ENCODE data around the gene KLF8.

Gene KLF8

DNA sequence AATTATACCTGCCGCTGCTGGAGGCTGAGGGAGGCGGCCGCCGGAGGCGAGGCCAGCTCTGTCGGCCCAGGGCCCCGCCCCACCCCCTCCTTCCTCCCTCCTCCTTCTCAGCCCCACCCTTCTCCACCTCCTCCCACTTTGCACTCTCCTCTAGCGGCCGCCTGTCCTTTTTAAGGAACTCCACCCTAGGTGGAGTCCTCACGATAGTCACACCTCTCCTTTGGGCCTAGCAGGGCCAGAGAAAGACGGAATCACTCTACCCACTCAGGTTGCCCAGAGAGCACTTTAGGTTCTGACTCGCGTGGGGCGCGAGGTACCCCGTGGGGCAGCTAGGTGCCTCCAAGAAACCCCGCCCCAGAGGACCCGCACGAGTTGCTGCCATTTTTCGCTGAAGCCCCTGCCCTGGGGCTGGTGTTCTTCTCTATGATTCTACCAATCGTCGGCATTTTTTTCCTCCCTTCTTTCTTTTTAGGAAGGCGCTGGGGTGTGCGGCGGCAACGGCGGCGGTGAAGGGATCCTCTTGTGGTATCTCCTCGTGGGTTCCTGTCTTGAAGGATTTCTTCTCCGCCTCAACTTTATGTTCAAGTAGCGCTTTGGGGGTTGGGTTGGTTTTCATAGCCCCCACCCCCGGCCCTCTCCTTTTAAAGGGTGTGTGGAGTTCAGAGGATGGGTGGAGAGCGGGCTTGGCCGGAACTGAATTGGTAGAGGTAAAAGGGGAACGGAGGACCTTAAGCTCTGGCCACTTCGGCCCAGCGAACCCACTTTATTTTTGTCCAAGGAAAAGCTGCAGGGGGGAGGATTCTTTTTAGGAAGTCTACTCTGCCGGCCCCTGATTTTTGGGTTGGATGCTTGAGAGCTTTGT lies at the start of gene KLF8:
Gene KLF8, plus strand, starts transcription at position 136 of the 862 bp plus-strand sequence. CDS start 979 bp downstream, outside the sequence.
- TF ChIP-seq TCF12 (IDR thresholded peaks at IDR 0.05; ENCODE audit: low read depth) (no peak), EP300 (IDR thresholded peaks at IDR 0.05; ENCODE audit: borderline replicate concordance) (no peak), ZBTB7A (IDR thresholded peaks at IDR 0.05; ENCODE audit: low read depth) (no peak), TAF1 (IDR thresholded peaks at IDR 0.05; ENCODE audit: low read depth) (no peak)
- TF ChIP-seq, protein P1, sequence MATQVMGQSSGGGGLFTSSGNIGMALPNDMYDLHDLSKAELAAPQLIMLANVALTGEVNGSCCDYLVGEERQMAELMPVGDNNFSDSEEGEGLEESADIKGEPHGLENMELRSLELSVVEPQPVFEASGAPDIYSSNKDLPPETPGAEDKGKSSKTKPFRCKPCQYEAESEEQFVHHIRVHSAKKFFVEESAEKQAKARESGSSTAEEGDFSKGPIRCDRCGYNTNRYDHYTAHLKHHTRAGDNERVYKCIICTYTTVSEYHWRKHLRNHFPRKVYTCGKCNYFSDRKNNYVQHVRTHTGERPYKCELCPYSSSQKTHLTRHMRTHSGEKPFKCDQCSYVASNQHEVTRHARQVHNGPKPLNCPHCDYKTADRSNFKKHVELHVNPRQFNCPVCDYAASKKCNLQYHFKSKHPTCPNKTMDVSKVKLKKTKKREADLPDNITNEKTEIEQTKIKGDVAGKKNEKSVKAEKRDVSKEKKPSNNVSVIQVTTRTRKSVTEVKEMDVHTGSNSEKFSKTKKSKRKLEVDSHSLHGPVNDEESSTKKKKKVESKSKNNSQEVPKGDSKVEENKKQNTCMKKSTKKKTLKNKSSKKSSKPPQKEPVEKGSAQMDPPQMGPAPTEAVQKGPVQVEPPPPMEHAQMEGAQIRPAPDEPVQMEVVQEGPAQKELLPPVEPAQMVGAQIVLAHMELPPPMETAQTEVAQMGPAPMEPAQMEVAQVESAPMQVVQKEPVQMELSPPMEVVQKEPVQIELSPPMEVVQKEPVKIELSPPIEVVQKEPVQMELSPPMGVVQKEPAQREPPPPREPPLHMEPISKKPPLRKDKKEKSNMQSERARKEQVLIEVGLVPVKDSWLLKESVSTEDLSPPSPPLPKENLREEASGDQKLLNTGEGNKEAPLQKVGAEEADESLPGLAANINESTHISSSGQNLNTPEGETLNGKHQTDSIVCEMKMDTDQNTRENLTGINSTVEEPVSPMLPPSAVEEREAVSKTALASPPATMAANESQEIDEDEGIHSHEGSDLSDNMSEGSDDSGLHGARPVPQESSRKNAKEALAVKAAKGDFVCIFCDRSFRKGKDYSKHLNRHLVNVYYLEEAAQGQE (IDR thresholded peaks at IDR 0.05; ENCODE audit: low read depth) = no peak

DNA sequence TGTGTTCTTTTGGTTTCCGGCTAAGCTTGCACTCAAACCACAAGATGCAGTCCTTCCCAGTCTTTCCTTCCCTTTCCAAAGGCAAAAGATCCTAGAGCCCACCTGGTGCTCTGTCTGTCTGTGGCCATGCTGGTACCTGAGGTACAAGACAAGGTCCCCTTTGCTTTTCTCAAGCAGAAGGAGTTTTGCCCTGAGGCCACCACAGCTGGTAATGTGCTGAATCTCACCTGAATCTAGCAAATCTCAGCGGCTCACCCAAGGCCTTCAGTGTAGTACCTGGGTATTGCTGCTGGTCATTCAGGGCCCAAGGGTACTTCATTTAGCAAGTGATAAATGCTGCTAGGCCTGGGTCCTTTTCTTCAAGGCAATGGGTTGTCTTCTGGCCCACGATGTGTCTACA lies 20.5 kb upstream of the KLF8 start:
- TF ChIP-seq EP300 (IDR thresholded peaks at IDR 0.05; ENCODE audit: borderline replicate concordance) (no peak), RAD21 (IDR thresholded peaks at IDR 0.05; ENCODE audit: low read depth) (no peak), TEAD4 (IDR thresholded peaks at IDR 0.05) (no peak), YY1 (IDR thresholded peaks at IDR 0.05; ENCODE audit: low read depth) (no peak), CREB1 (IDR thresholded peaks at IDR 0.05; ENCODE audit: low read depth) (no peak), FOXM1 (IDR thresholded peaks at IDR 0.05; ENCODE audit: borderline replicate concordance, low read depth) (no peak), TAF1 (IDR thresholded peaks at IDR 0.05; ENCODE audit: low read depth) (no peak), CEBPB (IDR thresholded peaks at IDR 0.05) (no peak), ZBTB7A (IDR thresholded peaks at IDR 0.05; ENCODE audit: low read depth) (no peak), TCF12 (IDR thresholded peaks at IDR 0.05; ENCODE audit: low read depth) (no peak), EGR1 (IDR thresholded peaks at IDR 0.05) (no peak), NFIC (IDR thresholded peaks at IDR 0.05) (no peak)
- TF ChIP-seq, protein P2, sequence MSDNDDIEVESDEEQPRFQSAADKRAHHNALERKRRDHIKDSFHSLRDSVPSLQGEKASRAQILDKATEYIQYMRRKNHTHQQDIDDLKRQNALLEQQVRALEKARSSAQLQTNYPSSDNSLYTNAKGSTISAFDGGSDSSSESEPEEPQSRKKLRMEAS (IDR thresholded peaks at IDR 0.05) = no peak
- TF ChIP-seq, protein P3, sequence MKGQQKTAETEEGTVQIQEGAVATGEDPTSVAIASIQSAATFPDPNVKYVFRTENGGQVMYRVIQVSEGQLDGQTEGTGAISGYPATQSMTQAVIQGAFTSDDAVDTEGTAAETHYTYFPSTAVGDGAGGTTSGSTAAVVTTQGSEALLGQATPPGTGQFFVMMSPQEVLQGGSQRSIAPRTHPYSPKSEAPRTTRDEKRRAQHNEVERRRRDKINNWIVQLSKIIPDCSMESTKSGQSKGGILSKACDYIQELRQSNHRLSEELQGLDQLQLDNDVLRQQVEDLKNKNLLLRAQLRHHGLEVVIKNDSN (IDR thresholded peaks at IDR 0.05) = no peak
- TF ChIP-seq, protein P1 (IDR thresholded peaks at IDR 0.05; ENCODE audit: low read depth) = no peak

DNA sequence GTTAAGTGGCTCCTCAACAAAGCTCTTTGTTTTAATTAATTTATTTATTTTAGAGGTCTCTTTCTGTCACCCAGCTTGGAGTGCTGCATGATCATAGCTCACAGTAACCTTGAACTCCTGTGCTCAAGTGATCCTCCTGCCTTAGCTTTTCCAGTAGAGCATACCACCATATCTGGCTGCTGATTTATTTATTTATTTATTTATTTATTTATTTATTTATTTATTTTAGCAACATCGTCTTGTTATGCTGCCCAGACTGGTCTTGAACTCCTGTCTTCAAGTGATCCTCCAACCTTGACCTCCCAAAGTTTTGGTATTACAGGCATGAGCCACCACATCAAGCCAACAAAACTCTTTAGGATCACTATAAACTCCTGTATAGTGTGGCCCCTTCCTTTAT lies 15.8 kb upstream of the KLF8 start:
- TF ChIP-seq FOXM1 (IDR thresholded peaks at IDR 0.05; ENCODE audit: borderline replicate concordance, low read depth) = no peak

DNA sequence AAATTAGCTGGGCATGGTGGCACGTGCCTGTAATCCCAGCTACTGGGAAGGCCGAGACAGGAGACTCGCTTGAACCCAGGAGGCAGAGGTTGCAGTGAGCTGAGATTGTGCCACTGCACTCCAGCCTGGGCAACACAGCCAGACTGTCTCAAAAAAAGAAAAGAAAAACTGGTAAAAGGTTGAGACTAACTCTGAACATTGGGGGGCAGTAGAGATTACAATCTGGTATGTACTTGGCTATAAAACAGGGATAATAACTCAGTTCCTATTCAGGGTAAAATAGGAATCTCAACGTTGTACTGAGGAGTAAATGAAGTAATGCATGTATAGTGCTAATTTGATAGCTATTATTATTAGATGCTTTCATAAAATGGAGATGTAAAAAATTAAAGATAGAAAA lies 12.5 kb upstream of the KLF8 start:
- TF ChIP-seq TAF1 (IDR thresholded peaks at IDR 0.05; ENCODE audit: low read depth) (no peak), EGR1 (IDR thresholded peaks at IDR 0.05) (no peak), YY1 (IDR thresholded peaks at IDR 0.05; ENCODE audit: low read depth) (no peak), EP300 (IDR thresholded peaks at IDR 0.05; ENCODE audit: borderline replicate concordance) (no peak), RAD21 (IDR thresholded peaks at IDR 0.05; ENCODE audit: low read depth) (no peak), FOXM1 (IDR thresholded peaks at IDR 0.05; ENCODE audit: borderline replicate concordance, low read depth) (no peak), CREB1 (IDR thresholded peaks at IDR 0.05; ENCODE audit: low read depth) (no peak)
- TF ChIP-seq, protein P1 (IDR thresholded peaks at IDR 0.05; ENCODE audit: low read depth) = no peak
- TF ChIP-seq, protein P2 (IDR thresholded peaks at IDR 0.05) = no peak
- TF ChIP-seq, protein P3 (IDR thresholded peaks at IDR 0.05) = no peak
